ENCODE measurements around the gene PCNX1. TPM values are rescaled to one million over a fixed set of nuclear protein-coding genes. Genes with fewer than 3 reads are reported as not detected.
A peak's percentile ranks its signal among the peaks of the same experiment; 100 is the strongest.

PCNX1 gene
- total RNA-seq, 1 donor from 2014 or later = 62.5 TPM

DNA sequence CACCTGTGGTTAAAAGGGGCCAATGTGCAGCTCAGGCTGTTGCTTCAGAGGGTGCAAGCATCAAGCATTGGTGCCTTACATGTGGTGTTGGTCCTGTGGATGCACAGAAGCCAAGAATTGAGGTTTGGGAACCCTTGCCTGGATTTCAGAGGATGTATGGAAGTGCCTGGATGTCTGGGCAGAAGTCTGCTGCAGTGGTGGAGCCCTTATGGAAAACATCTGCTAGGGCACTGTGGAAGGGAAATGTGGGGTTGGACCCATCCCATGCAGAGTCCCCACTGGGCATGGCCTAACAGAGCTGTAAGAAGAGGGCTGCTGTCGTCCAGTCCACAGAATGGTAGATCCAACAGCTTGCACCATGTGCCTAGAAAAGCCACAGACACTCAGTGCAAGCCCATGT is 36.6 kb downstream of the PCNX1 start:
- H3K9me3 Mint-ChIP-seq (ENCODE audit: unreplicated experiment) = peaks cover 26% of the 10 kb centered on the region
- H3K4me1 Mint-ChIP-seq (ENCODE audit: low read depth, unreplicated experiment) = no peaks in the 10 kb centered on the region
- no peak for DNase-seq
- H3K4me3 Mint-ChIP-seq (ENCODE audit: unreplicated experiment) = no peak overlapping the region
- peaks cover 9% of the 10 kb centered on the region for H3K27me3 Mint-ChIP-seq (ENCODE audit: unreplicated experiment)
- TF ChIP-seq, protein P1, sequence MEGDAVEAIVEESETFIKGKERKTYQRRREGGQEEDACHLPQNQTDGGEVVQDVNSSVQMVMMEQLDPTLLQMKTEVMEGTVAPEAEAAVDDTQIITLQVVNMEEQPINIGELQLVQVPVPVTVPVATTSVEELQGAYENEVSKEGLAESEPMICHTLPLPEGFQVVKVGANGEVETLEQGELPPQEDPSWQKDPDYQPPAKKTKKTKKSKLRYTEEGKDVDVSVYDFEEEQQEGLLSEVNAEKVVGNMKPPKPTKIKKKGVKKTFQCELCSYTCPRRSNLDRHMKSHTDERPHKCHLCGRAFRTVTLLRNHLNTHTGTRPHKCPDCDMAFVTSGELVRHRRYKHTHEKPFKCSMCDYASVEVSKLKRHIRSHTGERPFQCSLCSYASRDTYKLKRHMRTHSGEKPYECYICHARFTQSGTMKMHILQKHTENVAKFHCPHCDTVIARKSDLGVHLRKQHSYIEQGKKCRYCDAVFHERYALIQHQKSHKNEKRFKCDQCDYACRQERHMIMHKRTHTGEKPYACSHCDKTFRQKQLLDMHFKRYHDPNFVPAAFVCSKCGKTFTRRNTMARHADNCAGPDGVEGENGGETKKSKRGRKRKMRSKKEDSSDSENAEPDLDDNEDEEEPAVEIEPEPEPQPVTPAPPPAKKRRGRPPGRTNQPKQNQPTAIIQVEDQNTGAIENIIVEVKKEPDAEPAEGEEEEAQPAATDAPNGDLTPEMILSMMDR (IDR thresholded peaks at IDR 0.05; ENCODE audit: partially characterized antibody, unreplicated experiment) = no peak
- H3K36me3 Mint-ChIP-seq (ENCODE audit: unreplicated experiment) = peaks cover 54% of the 10 kb centered on the region
- no peak overlapping the region for H3K27ac Mint-ChIP-seq (ENCODE audit: unreplicated experiment)

DNA sequence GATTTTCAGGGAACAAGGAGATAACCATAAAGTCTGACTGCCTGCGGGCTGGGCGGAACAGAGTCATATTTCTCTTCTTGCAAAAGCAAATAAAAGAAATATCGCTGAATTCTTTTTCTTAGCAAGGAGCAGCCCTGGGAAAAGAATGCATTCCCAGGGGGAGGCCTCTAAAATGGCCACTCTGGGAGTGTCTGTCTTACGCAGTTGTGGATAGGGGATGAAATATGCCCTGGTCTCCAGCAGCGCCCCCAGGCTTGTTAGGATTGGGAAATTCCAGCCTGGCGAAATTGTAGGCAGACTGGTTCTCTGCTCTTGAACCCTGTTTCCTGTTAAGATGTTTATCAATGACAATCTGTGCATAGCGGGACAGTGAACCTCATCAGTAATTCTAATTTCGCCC is 40.5 kb downstream of the PCNX1 start:
- no peak overlapping the region for H3K4me3 Mint-ChIP-seq (ENCODE audit: unreplicated experiment)
- H3K4me1 Mint-ChIP-seq (ENCODE audit: low read depth, unreplicated experiment) = no peaks in the 10 kb centered on the region
- peaks cover 44% of the 10 kb centered on the region for H3K36me3 Mint-ChIP-seq (ENCODE audit: unreplicated experiment)
- H3K9me3 Mint-ChIP-seq (ENCODE audit: unreplicated experiment) = peaks cover 16% of the 10 kb centered on the region
- TF ChIP-seq, protein P1 (IDR thresholded peaks at IDR 0.05; ENCODE audit: partially characterized antibody, unreplicated experiment) = no peak
- no peak for DNase-seq
- no peak overlapping the region for H3K27ac Mint-ChIP-seq (ENCODE audit: unreplicated experiment)
- peaks cover 7% of the 10 kb centered on the region for H3K27me3 Mint-ChIP-seq (ENCODE audit: unreplicated experiment)

DNA sequence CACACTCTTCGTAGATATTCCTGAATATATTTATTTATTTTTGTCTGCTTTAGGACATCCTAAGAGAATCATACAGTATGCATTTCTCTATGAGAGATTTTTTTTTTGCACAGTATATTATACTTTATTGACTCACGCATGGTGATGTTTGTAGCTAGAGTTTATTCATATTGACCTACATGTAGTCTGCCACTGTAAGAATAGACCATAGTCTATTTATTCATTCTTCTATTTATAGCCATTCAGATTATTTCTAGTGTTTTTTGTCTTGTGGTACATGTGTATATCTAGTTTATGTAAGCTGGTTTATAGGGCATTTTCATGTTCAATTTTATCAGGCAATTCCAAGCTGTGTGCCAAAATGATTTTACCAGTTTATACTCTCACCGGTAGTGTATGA is 45.2 kb downstream of the PCNX1 start:
- H3K27me3 Mint-ChIP-seq (ENCODE audit: unreplicated experiment) = no peaks in the 10 kb centered on the region
- no peak for DNase-seq
- H3K4me1 Mint-ChIP-seq (ENCODE audit: low read depth, unreplicated experiment) = no peaks in the 10 kb centered on the region
- no peak overlapping the region for H3K4me3 Mint-ChIP-seq (ENCODE audit: unreplicated experiment)
- peaks cover 3% of the 10 kb centered on the region for H3K9me3 Mint-ChIP-seq (ENCODE audit: unreplicated experiment)
- H3K27ac Mint-ChIP-seq (ENCODE audit: unreplicated experiment) = no peak overlapping the region
- H3K36me3 Mint-ChIP-seq (ENCODE audit: unreplicated experiment) = peaks cover 14% of the 10 kb centered on the region
- TF ChIP-seq, protein P1 (IDR thresholded peaks at IDR 0.05; ENCODE audit: partially characterized antibody, unreplicated experiment) = no peak

DNA sequence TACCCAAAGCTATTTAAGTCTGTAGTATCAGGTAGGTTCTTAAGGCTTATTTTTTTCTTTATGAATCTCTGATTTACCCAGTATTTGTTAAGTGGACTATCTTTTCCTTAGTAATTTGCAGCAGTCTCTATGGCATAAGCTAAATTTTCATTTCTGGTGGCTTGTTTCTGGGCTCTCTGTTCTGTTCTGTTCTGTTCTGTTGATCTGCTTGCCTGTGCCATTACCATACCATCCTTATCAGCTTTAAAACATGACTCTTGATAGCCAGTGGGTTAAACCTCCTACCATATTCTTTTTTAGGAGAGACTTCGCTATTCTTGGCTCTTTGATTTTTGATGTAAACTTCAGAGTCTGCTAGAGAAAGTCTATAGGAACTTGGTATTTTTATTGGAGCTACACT is 46.8 kb downstream of the PCNX1 start:
- Mint-ChIP-seq H3K4me3 (ENCODE audit: unreplicated experiment) (no peak overlapping the region), H3K9me3 (ENCODE audit: unreplicated experiment) (no peaks in the 10 kb centered on the region), H3K4me1 (ENCODE audit: low read depth, unreplicated experiment) (no peaks in the 10 kb centered on the region), H3K36me3 (ENCODE audit: unreplicated experiment) (peaks cover 5% of the 10 kb centered on the region), H3K27me3 (ENCODE audit: unreplicated experiment) (no peaks in the 10 kb centered on the region), H3K27ac (ENCODE audit: unreplicated experiment) (no peak overlapping the region)
- DNase-seq = no peak
- TF ChIP-seq, protein P1 (IDR thresholded peaks at IDR 0.05; ENCODE audit: partially characterized antibody, unreplicated experiment) = no peak

DNA sequence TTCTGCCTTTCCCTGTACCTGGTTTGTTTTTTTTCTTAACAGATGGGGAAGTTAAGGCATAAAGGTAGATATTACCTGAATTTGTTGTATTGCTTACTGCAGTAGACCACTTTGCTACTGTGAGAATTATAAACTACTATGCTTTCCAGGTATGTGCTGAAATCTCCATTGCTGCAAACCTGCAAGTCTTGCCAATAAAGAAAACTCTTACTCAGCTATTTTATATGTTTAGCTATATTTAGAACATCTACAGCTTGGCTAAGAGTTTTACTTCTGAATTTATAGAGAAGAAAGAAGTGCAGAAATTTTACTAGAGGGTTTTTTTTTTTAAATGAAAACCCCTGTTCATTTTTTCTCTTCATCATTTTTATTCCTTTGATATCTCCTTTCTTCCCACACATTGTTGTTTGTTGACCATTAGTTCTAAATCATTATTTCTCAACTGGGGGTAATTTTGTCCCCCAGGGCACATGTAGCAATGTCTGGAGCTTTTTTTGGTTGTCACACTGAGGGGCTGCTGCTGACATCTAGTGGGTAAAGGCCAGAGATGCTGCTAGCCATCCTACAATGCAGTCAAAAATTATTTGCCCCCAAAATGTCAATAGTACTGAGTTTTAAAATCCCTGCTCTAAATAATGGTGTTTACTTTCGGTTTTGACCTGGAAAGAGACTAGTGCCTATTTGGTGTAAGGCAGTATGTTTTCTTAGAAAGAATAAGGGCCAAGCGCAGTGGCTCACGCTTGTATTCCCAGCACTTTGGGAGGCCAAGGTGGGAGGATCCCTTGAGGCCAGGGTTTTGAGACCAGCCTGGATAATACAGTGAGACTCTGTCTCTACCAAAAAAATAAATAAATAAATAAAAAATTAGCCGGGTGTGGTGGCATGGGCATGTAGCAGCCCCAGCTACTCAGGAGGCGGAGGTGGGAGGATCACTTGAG is 48.6 kb downstream of the PCNX1 start:
- DNase-seq = no peak
- Mint-ChIP-seq H3K9me3 (ENCODE audit: unreplicated experiment) (no peaks in the 10 kb centered on the region), H3K27ac (ENCODE audit: unreplicated experiment) (no peak overlapping the region), H3K27me3 (ENCODE audit: unreplicated experiment) (no peaks in the 10 kb centered on the region), H3K4me1 (ENCODE audit: low read depth, unreplicated experiment) (no peaks in the 10 kb centered on the region), H3K36me3 (ENCODE audit: unreplicated experiment) (no peaks in the 10 kb centered on the region), H3K4me3 (ENCODE audit: unreplicated experiment) (no peak overlapping the region)
- TF ChIP-seq, protein P1 (IDR thresholded peaks at IDR 0.05; ENCODE audit: partially characterized antibody, unreplicated experiment) = peak; percentile 19
